BLaER1 treated with 17β-estradiol and CSF1 and Interleukin-3, amounts not matched to agents 10 nM and 100 nM (cell line): ENCODE results near the gene TUFT1.
"Not testable (repeated sequence)": the region's sequence is repeated elsewhere in the genome, so short reads cannot be mapped to it uniquely, and the experiment has no call there.

ENCODE experiments used
- H3K27ac ChIP-seq, 11 experiments: shearing (Covaris generic); formaldehyde crosslinking; 2 replicates each; pipeline ENCODE4 v1.8.1; 2022
- H3K27me3 ChIP-seq, 11 experiments: shearing (Covaris generic); formaldehyde crosslinking; 2 replicates each; pipeline ENCODE4 v1.8.1; 2022
- H3K36me3 ChIP-seq, 11 experiments: shearing (Covaris generic); formaldehyde crosslinking; 2 replicates each; pipeline ENCODE4 v1.8.1; 2022
- H3K4me1 ChIP-seq, 10 experiments: shearing (Covaris generic); formaldehyde crosslinking; 2 replicates each; pipeline ENCODE4 v1.8.1; 2022
- H3K4me2 ChIP-seq, 11 experiments: shearing (Covaris generic); formaldehyde crosslinking; 2 replicates each; pipeline ENCODE4 v1.8.1; 2022
- H3K4me3 ChIP-seq, 10 experiments: shearing (Covaris generic); formaldehyde crosslinking; 2 replicates each; pipeline ENCODE4 v1.8.1; 2022
- H3K9ac ChIP-seq, 11 experiments: shearing (Covaris generic); formaldehyde crosslinking; 2 replicates each; pipeline ENCODE4 v1.8.1; 2022
- H3K9me3 ChIP-seq, 11 experiments: shearing (Covaris generic); formaldehyde crosslinking; replicated peaks in 1 of 11; 2 replicates each; pipeline ENCODE4 v1.8.1; 2022
- H4K20me1 ChIP-seq, 11 experiments: shearing (Covaris generic); formaldehyde crosslinking; 2 replicates each; pipeline ENCODE4 v1.8.1; 2022
- Cebpa-rat ChIP-seq, 11 experiments: shearing (Covaris generic); IDR thresholded peaks; 2 replicates each; pipeline ENCODE4 v1.8.1; 2022

The TUFT1 gene

DNA sequence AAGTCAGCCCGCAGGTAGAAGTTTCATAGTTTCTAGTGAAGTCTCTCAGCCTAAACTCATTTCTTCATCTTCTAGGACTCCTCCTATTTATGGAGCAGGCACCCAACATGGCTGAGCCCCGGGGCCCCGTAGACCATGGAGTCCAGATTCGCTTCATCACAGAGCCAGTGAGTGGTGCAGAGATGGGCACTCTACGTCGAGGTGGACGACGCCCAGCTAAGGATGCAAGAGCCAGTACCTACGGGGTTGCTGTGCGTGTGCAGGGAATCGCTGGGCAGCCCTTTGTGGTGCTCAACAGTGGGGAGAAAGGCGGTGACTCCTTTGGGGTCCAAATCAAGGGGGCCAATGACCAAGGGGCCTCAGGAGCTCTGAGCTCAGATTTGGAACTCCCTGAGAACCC is 21.7 kb upstream of the TUFT1 start:
- Histone ChIP-seq H3K36me3 (peaks cover 0 to 10% (median 0%) of the 10 kb centered on the region in 11 experiments; a peak in 3 of 22 replicates), H3K4me1 (peaks cover 7 to 15% (median 11%) of the 10 kb centered on the region in 10 experiments), H3K4me3 (no peak overlapping the region), H3K9ac (no peak overlapping the region), H3K4me2 (no peak overlapping the region), H3K27me3 (no peaks in the 10 kb centered on the region), H3K9me3 (no peaks in the 10 kb centered on the region), H3K27ac (no peak overlapping the region), H4K20me1 (no peaks in the 10 kb centered on the region)
- no peak for TF ChIP-seq Cebpa-rat (IDR thresholded peaks at IDR 0.05)

DNA sequence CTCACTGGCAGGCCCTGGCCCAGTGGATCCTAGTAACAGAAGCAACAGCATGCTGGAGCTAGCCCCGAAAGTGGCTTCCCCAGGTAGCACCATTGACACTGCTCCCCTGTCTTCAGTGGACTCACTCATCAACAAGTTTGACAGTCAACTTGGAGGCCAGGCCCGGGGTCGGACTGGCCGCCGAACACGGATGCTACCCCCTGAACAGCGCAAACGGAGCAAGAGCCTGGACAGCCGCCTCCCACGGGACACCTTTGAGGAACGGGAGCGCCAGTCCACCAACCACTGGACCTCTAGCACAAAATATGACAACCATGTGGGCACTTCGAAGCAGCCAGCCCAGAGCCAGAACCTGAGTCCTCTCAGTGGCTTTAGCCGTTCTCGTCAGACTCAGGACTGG is 21.2 kb upstream of the TUFT1 start:
- Histone ChIP-seq H3K9ac (no peak overlapping the region), H3K4me2 (no peak overlapping the region), H4K20me1 (no peaks in the 10 kb centered on the region), H3K4me3 (no peak overlapping the region), H3K36me3 (peaks cover 0 to 10% (median 0%) of the 10 kb centered on the region in 11 experiments; a peak in 3 of 22 replicates), H3K4me1 (peaks cover 2 to 12% (median 6%) of the 10 kb centered on the region in 10 experiments), H3K27me3 (no peaks in the 10 kb centered on the region), H3K9me3 (no peaks in the 10 kb centered on the region), H3K27ac (no peak overlapping the region)
- TF ChIP-seq Cebpa-rat (IDR thresholded peaks at IDR 0.05) = no peak

DNA sequence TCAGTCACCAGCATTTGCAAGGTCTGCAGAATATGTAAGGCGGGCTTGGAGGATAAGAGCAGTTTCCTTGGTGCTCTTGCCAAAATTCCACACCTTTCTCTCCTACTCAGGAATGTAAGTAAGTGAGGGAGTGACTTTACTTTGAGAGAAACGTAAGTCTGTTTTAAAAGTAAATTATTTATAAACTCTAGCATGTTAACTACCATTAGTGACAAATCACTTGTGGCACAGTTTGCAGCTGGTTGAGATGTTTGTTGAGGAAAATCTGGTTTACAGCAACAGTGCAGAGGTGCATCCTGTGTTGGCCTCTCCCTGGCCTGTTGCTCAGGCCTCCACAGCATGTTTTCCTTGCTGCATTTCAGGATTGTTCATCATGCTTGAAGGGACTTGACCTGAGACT is 20.4 kb upstream of the TUFT1 start:
- Histone ChIP-seq H3K9me3 (no peaks in the 10 kb centered on the region), H3K9ac (no peak overlapping the region), H3K27ac (no peak overlapping the region), H3K36me3 (peaks cover 0 to 10% (median 0%) of the 10 kb centered on the region in 11 experiments; a peak in 3 of 22 replicates), H3K4me1 (peaks cover 0 to 12% (median 6%) of the 10 kb centered on the region in 10 experiments; a peak in 18 of 20 replicates), H3K4me3 (no peak overlapping the region), H4K20me1 (no peaks in the 10 kb centered on the region), H3K27me3 (0 out of 22 replicates have a peak, but pooled peaks cover 0 to 3% (median 0%) of the 10 kb centered on the region in 11 experiments), H3K4me2 (no peak overlapping the region)
- TF ChIP-seq Cebpa-rat (IDR thresholded peaks at IDR 0.05) = no peak

DNA sequence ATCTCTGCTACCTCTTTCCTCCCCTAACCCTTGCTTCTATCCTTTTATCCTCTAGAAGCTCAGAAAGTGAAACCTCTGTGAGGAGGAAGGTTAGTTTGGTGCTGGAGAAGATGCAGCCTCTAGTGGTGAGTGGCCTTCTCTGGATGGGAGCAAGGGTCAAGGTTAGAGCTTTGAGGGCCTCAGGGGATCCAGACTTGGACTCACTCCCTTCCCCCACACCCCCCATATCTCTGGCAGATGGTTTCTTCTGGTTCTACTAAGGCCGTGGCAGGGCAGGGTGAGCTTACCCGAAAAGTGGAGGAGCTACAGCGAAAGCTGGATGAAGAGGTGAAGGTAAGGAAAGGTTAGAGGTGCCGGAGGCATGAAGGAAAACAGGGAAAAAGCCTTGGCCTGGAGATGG is 19.8 kb upstream of the TUFT1 start:
- no peak overlapping the region for H3K4me2 ChIP-seq
- peaks cover 0 to 10% (median 0%) of the 10 kb centered on the region in 11 experiments; a peak in 3 of 22 replicates for H3K36me3 ChIP-seq
- 0 out of 22 replicates have a peak, but pooled peaks cover 0 to 7% (median 0%) of the 10 kb centered on the region in 11 experiments for H3K27me3 ChIP-seq
- H3K9ac ChIP-seq = no peak overlapping the region
- no peak overlapping the region for H3K4me3 ChIP-seq
- TF ChIP-seq Cebpa-rat (IDR thresholded peaks at IDR 0.05) = no peak
- H3K27ac ChIP-seq = no peak overlapping the region
- peaks cover 0 to 19% (median 13%) of the 10 kb centered on the region in 10 experiments; a peak in 18 of 20 replicates for H3K4me1 ChIP-seq
- no peaks in the 10 kb centered on the region for H3K9me3 ChIP-seq
- no peaks in the 10 kb centered on the region; a peak in 1 of 22 replicates for H4K20me1 ChIP-seq

DNA sequence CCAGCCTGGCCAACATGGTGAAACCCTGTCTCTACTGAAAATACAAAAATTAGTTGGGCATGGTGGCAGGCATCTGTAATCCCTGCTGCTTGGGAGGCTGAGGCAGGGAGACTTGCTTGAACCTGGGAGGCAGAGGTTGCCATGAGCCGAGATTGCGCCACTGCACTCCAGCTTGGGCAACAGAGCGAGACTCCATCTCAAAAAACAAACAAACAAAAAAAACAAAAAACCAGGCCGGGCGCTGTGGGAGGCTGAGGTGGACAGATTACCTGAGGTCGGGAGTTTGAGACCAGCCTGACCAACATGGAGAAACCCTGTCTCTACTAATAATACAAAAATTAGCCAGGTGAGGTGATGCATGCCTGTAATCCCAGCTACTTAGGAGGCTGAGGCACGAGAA is 17.7 kb upstream of the TUFT1 start:
- not testable (repeated sequence) for H3K4me3 ChIP-seq, H3K4me2 ChIP-seq, H3K9me3 ChIP-seq, H4K20me1 ChIP-seq, H3K9ac ChIP-seq, H3K27ac ChIP-seq, H3K27me3 ChIP-seq
- Histone ChIP-seq H3K4me1 (peaks cover 0 to 32% (median 21%) of the 10 kb centered on the region in 10 experiments; a peak in 18 of 20 replicates), H3K36me3 (peaks cover 0 to 10% (median 0%) of the 10 kb centered on the region in 11 experiments; a peak in 3 of 22 replicates)

DNA sequence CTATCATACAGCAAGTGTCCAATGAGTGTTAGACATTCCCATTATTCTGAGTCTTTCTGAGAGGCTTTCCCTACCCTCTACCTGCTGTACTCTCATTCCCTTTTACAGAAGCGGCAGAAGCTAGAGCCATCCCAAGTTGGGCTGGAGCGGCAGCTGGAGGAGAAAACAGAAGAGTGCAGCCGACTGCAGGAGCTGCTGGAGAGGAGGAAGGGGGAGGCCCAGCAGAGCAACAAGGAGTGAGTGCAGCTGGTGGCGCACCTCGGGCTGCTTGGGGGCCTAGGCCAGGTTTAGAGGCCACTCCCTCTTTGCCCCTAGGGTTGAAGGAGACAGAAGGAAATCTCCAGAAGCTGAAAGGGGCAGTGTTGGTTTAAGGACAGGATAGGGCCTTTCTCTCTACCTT is 16.8 kb upstream of the TUFT1 start:
- Histone ChIP-seq H3K9me3 (no peaks in the 10 kb centered on the region), H3K27ac (no peak overlapping the region), H3K9ac (no peak overlapping the region), H3K27me3 (0 out of 22 replicates have a peak, but pooled peaks cover 0 to 7% (median 0%) of the 10 kb centered on the region in 11 experiments), H3K4me2 (no peak overlapping the region), H4K20me1 (no peaks in the 10 kb centered on the region; a peak in 1 of 22 replicates), H3K36me3 (peaks cover 0 to 10% (median 0%) of the 10 kb centered on the region in 11 experiments; a peak in 3 of 22 replicates), H3K4me3 (no peak overlapping the region), H3K4me1 (peaks cover 0 to 32% (median 21%) of the 10 kb centered on the region in 10 experiments; a peak in 18 of 20 replicates)
- TF ChIP-seq Cebpa-rat (IDR thresholded peaks at IDR 0.05) = no peak

DNA sequence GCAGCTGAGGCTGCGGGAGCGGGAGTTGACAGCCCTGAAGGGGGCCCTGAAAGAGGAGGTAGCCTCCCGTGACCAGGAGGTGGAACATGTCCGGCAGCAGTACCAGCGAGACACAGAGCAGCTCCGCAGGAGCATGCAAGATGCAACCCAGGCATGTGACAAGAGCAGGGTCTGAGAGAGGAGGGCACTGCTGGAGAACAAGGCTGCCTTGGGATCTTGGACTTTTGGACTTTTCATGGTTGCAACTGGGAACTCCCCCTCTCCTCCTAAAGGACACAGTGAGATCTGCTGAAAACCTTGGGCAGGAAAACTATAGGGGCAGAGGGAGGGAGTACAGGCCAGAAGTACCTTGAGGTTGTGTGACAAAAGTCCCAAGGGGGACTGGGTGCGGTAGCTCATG is 15.4 kb upstream of the TUFT1 start:
- Histone ChIP-seq H3K36me3 (0 out of 22 replicates have a peak, but pooled peaks cover 0 to 2% (median 0%) of the 10 kb centered on the region in 11 experiments), H3K4me3 (no peak overlapping the region), H4K20me1 (no peaks in the 10 kb centered on the region; a peak in 1 of 22 replicates), H3K4me1 (peaks cover 0 to 32% (median 21%) of the 10 kb centered on the region in 10 experiments; a peak in 18 of 20 replicates), H3K4me2 (peak overlapping the region in 10 of 11 experiments; percentile 12 to 84 (median 74); a peak in 18 of 22 replicates), H3K27ac (no peak overlapping the region), H3K9me3 (no peaks in the 10 kb centered on the region), H3K9ac (no peak overlapping the region), H3K27me3 (0 out of 22 replicates have a peak, but pooled peaks cover 0 to 7% (median 0%) of the 10 kb centered on the region in 11 experiments)
- TF ChIP-seq Cebpa-rat (IDR thresholded peaks at IDR 0.05) = no peak

DNA sequence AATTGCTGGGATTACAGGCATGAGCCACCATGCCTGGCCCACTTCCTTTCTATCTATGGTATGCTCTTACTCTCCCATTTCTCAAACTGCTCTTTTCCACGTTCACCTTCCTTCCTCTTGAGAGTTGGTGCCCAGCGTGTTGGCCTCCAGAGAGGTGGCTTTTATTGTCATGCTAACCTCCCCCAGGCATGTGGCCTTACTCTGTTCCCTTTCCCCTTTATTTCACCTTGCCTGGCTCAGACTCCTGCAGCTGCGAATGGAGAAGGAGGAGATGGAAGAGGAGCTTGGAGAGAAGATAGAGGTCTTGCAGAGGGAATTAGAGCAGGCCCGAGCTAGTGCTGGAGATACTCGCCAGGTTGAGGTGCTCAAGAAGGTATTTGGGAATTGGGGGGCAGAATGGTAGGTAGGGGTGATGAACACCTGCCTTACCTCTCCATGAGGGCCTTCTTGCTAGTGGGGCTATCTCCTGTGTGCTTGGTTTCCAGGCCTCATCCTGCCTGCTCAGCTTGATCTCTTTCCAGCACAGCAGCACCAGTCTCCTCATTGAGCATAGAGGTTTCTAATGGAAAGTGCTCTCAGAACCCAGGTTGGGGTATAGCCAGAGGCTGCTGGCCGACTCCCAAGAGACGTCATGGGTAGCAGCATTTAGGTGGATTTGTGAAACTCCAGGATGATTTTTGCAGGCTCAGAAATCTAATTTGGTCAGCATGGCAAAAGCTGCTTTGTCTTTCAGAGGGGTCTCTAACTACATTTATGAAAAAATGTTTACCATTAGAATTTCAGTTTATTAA is 13.2 kb upstream of the TUFT1 start:
- Histone ChIP-seq H3K4me1 (peaks cover 0 to 32% (median 21%) of the 10 kb centered on the region in 10 experiments; a peak in 18 of 20 replicates), H3K4me2 (no peak overlapping the region), H3K27ac (no peak overlapping the region), H3K9ac (no peak overlapping the region), H4K20me1 (no peaks in the 10 kb centered on the region; a peak in 1 of 22 replicates), H3K36me3 (0 out of 22 replicates have a peak, but pooled peaks cover 0 to 3% (median 0%) of the 10 kb centered on the region in 11 experiments), H3K27me3 (0 out of 22 replicates have a peak, but pooled peaks cover 0 to 7% (median 0%) of the 10 kb centered on the region in 11 experiments), H3K9me3 (no peaks in the 10 kb centered on the region), H3K4me3 (no peak overlapping the region)
- TF ChIP-seq Cebpa-rat (IDR thresholded peaks at IDR 0.05) = no peak

DNA sequence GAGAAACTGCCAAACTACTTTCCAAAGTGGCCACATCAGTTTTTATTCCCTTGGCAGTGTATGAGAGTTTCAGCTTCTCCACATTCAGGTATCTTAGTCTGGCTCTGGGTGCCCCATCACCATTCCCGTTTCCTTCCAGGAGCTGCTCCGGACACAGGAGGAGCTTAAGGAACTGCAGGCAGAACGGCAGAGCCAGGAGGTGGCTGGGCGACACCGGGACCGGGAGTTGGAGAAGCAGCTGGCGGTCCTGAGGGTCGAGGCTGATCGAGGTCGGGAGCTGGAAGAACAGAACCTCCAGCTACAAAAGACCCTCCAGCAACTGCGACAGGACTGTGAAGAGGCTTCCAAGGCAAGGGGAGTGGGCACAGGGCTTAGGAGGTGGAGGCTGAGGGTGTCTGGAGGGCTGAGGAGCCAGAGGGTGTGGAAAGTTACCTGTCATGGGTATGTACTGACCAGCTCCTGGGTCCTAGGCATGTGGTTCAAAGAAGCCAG is 10.9 kb upstream of the TUFT1 start:
- Histone ChIP-seq H3K4me2 (no peak overlapping the region), H3K9me3 (no peaks in the 10 kb centered on the region), H3K27me3 (0 out of 22 replicates have a peak, but pooled peaks cover 0 to 7% (median 0%) of the 10 kb centered on the region in 11 experiments), H3K9ac (no peak overlapping the region), H3K27ac (no peak overlapping the region), H3K4me3 (no peak overlapping the region), H4K20me1 (no peaks in the 10 kb centered on the region; a peak in 1 of 22 replicates), H3K36me3 (0 out of 22 replicates have a peak, but pooled peaks cover 0 to 3% (median 0%) of the 10 kb centered on the region in 11 experiments), H3K4me1 (peaks cover 0 to 36% (median 28%) of the 10 kb centered on the region in 10 experiments; a peak in 18 of 20 replicates)
- no peak for TF ChIP-seq Cebpa-rat (IDR thresholded peaks at IDR 0.05)
